Measurements from ENCODE around the gene HPS5. TPM values are rescaled to one million over a fixed set of nuclear protein-coding genes. Genes with fewer than 3 reads are reported as not detected.

Gene HPS5
- polyA plus RNA-seq, 1 donor (not counting 4 experiments of a cell fraction or from before 2014, with no cell fraction given), result 20.9 TPM

GRCh38 chr11:18332302-18332701, 10.4 kb upstream of the HPS5 start:
- H3K4me2 ChIP-seq (ENCODE audit: control insufficient read depth, extremely low read depth, insufficient read depth, low read depth, low read length), result no peak overlapping the region
- H3K4me1 ChIP-seq (ENCODE audit: control insufficient read depth, extremely low read depth, insufficient read depth, low read length), result peaks cover 14% of the 10 kb centered on the region
- peaks cover 44% of the 10 kb centered on the region for H3K79me2 ChIP-seq (ENCODE audit: control insufficient read depth, insufficient read depth, low read length)
- H3K4me3 ChIP-seq (ENCODE audit: control insufficient read depth in 2 of 3, extremely low read depth in 1 of 3, insufficient read depth in 2 of 3, low read depth in 1 of 3, low read length in 3 of 3), result no peak overlapping the region
- no peak for DNase-seq (ENCODE audit: low read depth, low spot score)
- H4K20me1 ChIP-seq (ENCODE audit: control insufficient read depth, extremely low read depth, insufficient read depth, low read length), result no peaks in the 10 kb centered on the region
- no peak for FAIRE-seq
- TF ChIP-seq CTCF (optimal IDR thresholded peaks at IDR 0.05 in 1 of 3, IDR thresholded peaks at IDR 0.05 in 1 of 3, conservative IDR thresholded peaks at IDR 0.05 in 1 of 3; ENCODE audit: extremely low read depth in 1 of 3, insufficient read depth in 2 of 3, low read length in 3 of 3) (no peak), EZH2 (IDR thresholded peaks at IDR 0.05; ENCODE audit: low read length) (no peak)
- H3K9ac ChIP-seq (ENCODE audit: control insufficient read depth, extremely low read depth, insufficient read depth, low read length), result no peak overlapping the region
- peaks cover 14 to 27% of the 10 kb centered on the region in 2 experiments for H3K36me3 ChIP-seq (ENCODE audit: control insufficient read depth in 2 of 2, extremely low read depth in 1 of 2, insufficient read depth in 2 of 2, low read length in 2 of 2)
- dilution Hi-C loops (cut with MboI; ENCODE audit: extremely low pct_ligation_motif_present, low sequenced_read_pairs), result no loop called here
- H3K27me3 ChIP-seq (ENCODE audit: control insufficient read depth, extremely low read depth, insufficient read depth, low read length), result no peaks in the 10 kb centered on the region
- no peaks in the 10 kb centered on the region for H3K9me1 ChIP-seq (ENCODE audit: control insufficient read depth, extremely low read depth, insufficient read depth, low read length)
- no peak overlapping the region for H3K27ac ChIP-seq (ENCODE audit: control insufficient read depth, insufficient read depth, low read length)
- no peaks in the 10 kb centered on the region for H3K9me3 ChIP-seq (ENCODE audit: control insufficient read depth, low read depth, low read length)
- no peak overlapping the region for H2AFZ ChIP-seq (ENCODE audit: control insufficient read depth, low read length)

GRCh38 chr11:18330921-18331320, 9.0 kb upstream of the HPS5 start:
- Histone ChIP-seq H3K4me3 (ENCODE audit: control insufficient read depth in 2 of 3, extremely low read depth in 1 of 3, insufficient read depth in 2 of 3, low read depth in 1 of 3, low read length in 3 of 3) (no peak overlapping the region), H3K36me3 (ENCODE audit: control insufficient read depth in 2 of 2, extremely low read depth in 1 of 2, insufficient read depth in 2 of 2, low read length in 2 of 2) (peaks cover 14 to 21% of the 10 kb centered on the region in 2 experiments), H3K27ac (ENCODE audit: control insufficient read depth, insufficient read depth, low read length) (no peak overlapping the region), H2AFZ (ENCODE audit: control insufficient read depth, low read length) (no peak overlapping the region), H3K4me1 (ENCODE audit: control insufficient read depth, extremely low read depth, insufficient read depth, low read length) (peaks cover 14% of the 10 kb centered on the region), H3K4me2 (ENCODE audit: control insufficient read depth, extremely low read depth, insufficient read depth, low read depth, low read length) (no peak overlapping the region), H3K9me3 (ENCODE audit: control insufficient read depth, low read depth, low read length) (no peaks in the 10 kb centered on the region), H4K20me1 (ENCODE audit: control insufficient read depth, extremely low read depth, insufficient read depth, low read length) (no peaks in the 10 kb centered on the region), H3K9me1 (ENCODE audit: control insufficient read depth, extremely low read depth, insufficient read depth, low read length) (no peaks in the 10 kb centered on the region), H3K79me2 (ENCODE audit: control insufficient read depth, insufficient read depth, low read length) (peaks cover 51% of the 10 kb centered on the region), H3K27me3 (ENCODE audit: control insufficient read depth, extremely low read depth, insufficient read depth, low read length) (no peaks in the 10 kb centered on the region), H3K9ac (ENCODE audit: control insufficient read depth, extremely low read depth, insufficient read depth, low read length) (no peak overlapping the region)
- dilution Hi-C loops (cut with MboI; ENCODE audit: extremely low pct_ligation_motif_present, low sequenced_read_pairs), result no loop called here
- FAIRE-seq (no peak), DNase-seq (ENCODE audit: low read depth, low spot score) (no peak)
- TF ChIP-seq EZH2 (IDR thresholded peaks at IDR 0.05; ENCODE audit: low read length) (no peak), CTCF (optimal IDR thresholded peaks at IDR 0.05 in 1 of 3, IDR thresholded peaks at IDR 0.05 in 1 of 3, conservative IDR thresholded peaks at IDR 0.05 in 1 of 3; ENCODE audit: extremely low read depth in 1 of 3, insufficient read depth in 2 of 3, low read length in 3 of 3) (no peak)
